Suprapubic skin (tissue), 4 donors: ENCODE data around the gene SUFU.

ENCODE experiments used
- CTCF ChIP-seq, 2 donors: fragments of 200-600 bp in 1 of 2; fragments of 450-650 bp in 1 of 2; sonication (generic) in 1 of 2; IDR thresholded peaks; one replicate each; pipeline ENCODE4 v1.5.1; 2016 to 2019; ENCODE audit warnings: antibody characterized with exemption in 2 of 2, mild to moderate bottlenecking in 1 of 2, moderate library complexity in 1 of 2
- EP300 ChIP-seq: sonication (generic); formaldehyde crosslinking; IDR thresholded peaks from one replicate; pipeline ENCODE4 v1.6.1; 2017; ENCODE audit warnings: antibody characterized with exemption
- POLR2A ChIP-seq, 2 donors: fragments of 450-650 bp; IDR thresholded peaks; one replicate each; pipeline ENCODE4 v1.6.1; 2017; ENCODE audit warnings: antibody characterized with exemption in 2 of 2, mild to moderate bottlenecking in 2 of 2, moderate library complexity in 2 of 2
- POLR2AphosphoS5 ChIP-seq, 3 donors: sonication (generic); formaldehyde crosslinking; IDR thresholded peaks; one replicate each; pipeline ENCODE4 v1.6.1; 2017; ENCODE audit warnings: antibody characterized with exemption in 3 of 3

GRCh38 chr10:102615361-102615760 is 111.6 kb downstream of the SUFU start:
- TF ChIP-seq CTCF (IDR thresholded peaks at IDR 0.05) (no peak), POLR2A (IDR thresholded peaks at IDR 0.05) (no peak), POLR2AphosphoS5 (IDR thresholded peaks at IDR 0.05) (no peak), EP300 (no peak)
